NB4 (cell line): ENCODE measurements around the gene TIAM2.

Experiments
- CTCF ChIP-seq: IDR thresholded peaks from one replicate; pipeline ENCODE4 v1.5.1; 2012; ENCODE audit warnings: low read depth, low read length
- POLR2A ChIP-seq: IDR thresholded peaks from 2 replicates; pipeline ENCODE4 v1.6.1; 2011; ENCODE audit warnings: mild to moderate bottlenecking; ENCODE audit not compliant: insufficient read length; ENCODE audit errors: extremely low read depth

GRCh38 chr6:155110721-155111120 is 115.6 kb downstream of the TIAM2 start:
- TF ChIP-seq CTCF (no peak), POLR2A (no peak)
